HEK293 (cell line): Measurements from ENCODE around the gene TSPAN3.

Source experiments
- CTCF ChIA-PET: fragments of 350-600 bp; formaldehyde crosslinking; extraction: SDS; loops from one replicate; lab custom pipeline; 2021; ENCODE audit warnings: antibody characterized with exemption; lab: Yijun Ruan, JAX
- POLR2A ChIA-PET: fragments of 300-600 bp; formaldehyde crosslinking; extraction: SDS; loops from one replicate; lab custom pipeline; 2020; ENCODE audit warnings: antibody characterized with exemption, inconsistent platforms; lab: Yijun Ruan, JAX
- H3K27ac ChIP-seq: fragments of 200-500 bp; sonication (Bioruptor generic); 2 replicates; pipeline ENCODE4 v1.5.1; 2014; ENCODE audit warnings: low read depth, low read length, control low read depth, inconsistent platforms; ENCODE audit errors: extremely low read depth
- H3K36me3 ChIP-seq, 2 experiments: fragments of 200-500 bp in 1 of 2; sonication (Bioruptor generic) in 1 of 2; 1 replicate in 1 of 2; 2 replicates in 1 of 2; pipeline ENCODE4 v1.5.1; 2014 to 2017; ENCODE audit warnings: inconsistent platforms in 2 of 2, low read length in 2 of 2; ENCODE audit not compliant: control insufficient read depth in 2 of 2, insufficient read depth in 1 of 2
- H3K4me1 ChIP-seq: fragments of 200-500 bp; sonication (Bioruptor generic); 2 replicates; pipeline ENCODE4 v1.5.1; 2014; ENCODE audit warnings: mild to moderate bottlenecking, low read length, inconsistent platforms; ENCODE audit not compliant: control insufficient read depth, insufficient read depth
- H3K4me3 ChIP-seq: 2 replicates; pipeline ENCODE4 v1.5.1; 2011; ENCODE audit warnings: low read depth, mild to moderate bottlenecking, control low read depth, low read length, moderate library complexity
- H3K9me3 ChIP-seq: fragments of 200-500 bp; sonication (Bioruptor generic); 2 replicates; pipeline ENCODE4 v1.5.1; 2014; ENCODE audit warnings: low read depth, low read length, inconsistent platforms; ENCODE audit not compliant: control insufficient read depth, insufficient read depth
- GLI2 ChIP-seq: fragments of 450-650 bp; formaldehyde crosslinking; IDR thresholded peaks from 2 replicates; pipeline ENCODE4; 2017; ENCODE audit warnings: missing biosample characterization, missing genetic modification characterization, low read depth, borderline replicate concordance
- HIC1 ChIP-seq: fragments of 450-650 bp; formaldehyde crosslinking; IDR thresholded peaks from 2 replicates; pipeline ENCODE4 v1.5.1; 2016; ENCODE audit warnings: missing biosample characterization, missing genetic modification characterization
- KLF16 ChIP-seq: fragments of 450-650 bp; formaldehyde crosslinking; IDR thresholded peaks from 2 replicates; pipeline ENCODE4 v1.5.1; 2017; ENCODE audit warnings: missing biosample characterization, missing genetic modification characterization
- KLF7 ChIP-seq: fragments of 450-650 bp; formaldehyde crosslinking; IDR thresholded peaks from 2 replicates; pipeline ENCODE4 v1.5.1; 2016; ENCODE audit warnings: missing biosample characterization, missing genetic modification characterization, borderline replicate concordance
- ZBTB21 ChIP-seq: fragments of 450-650 bp; formaldehyde crosslinking; IDR thresholded peaks from 2 replicates; pipeline ENCODE4 v1.5.1; 2017; ENCODE audit warnings: missing biosample characterization, missing genetic modification characterization
- ZBTB6 ChIP-seq: fragments of 450-650 bp; formaldehyde crosslinking; IDR thresholded peaks from 2 replicates; pipeline ENCODE4 v1.5.1; 2017; ENCODE audit warnings: missing biosample characterization, missing genetic modification characterization
- ZNF10 ChIP-seq: fragments of 450-650 bp; formaldehyde crosslinking; IDR thresholded peaks from 2 replicates; pipeline ENCODE4 v1.5.1; 2017; ENCODE audit warnings: missing biosample characterization, missing genetic modification characterization
- ZNF26 ChIP-seq: fragments of 450-650 bp; formaldehyde crosslinking; IDR thresholded peaks from 2 replicates; pipeline ENCODE4 v1.5.1; 2016; ENCODE audit warnings: missing biosample characterization, missing genetic modification characterization
- ZNF362 ChIP-seq: fragments of 450-650 bp; formaldehyde crosslinking; IDR thresholded peaks from 2 replicates; pipeline ENCODE4 v1.5.1; 2016; ENCODE audit warnings: missing biosample characterization, missing genetic modification characterization
- ZNF558 ChIP-seq: fragments of 450-650 bp; formaldehyde crosslinking; IDR thresholded peaks from 2 replicates; pipeline ENCODE4 v1.5.1; 2016; ENCODE audit warnings: missing biosample characterization, missing genetic modification characterization
- TF ChIP-seq, protein P1 (sequence below): fragments of 450-650 bp; formaldehyde crosslinking; IDR thresholded peaks from 2 replicates; pipeline ENCODE4 v1.5.1; 2016; ENCODE audit warnings: missing biosample characterization, missing genetic modification characterization
- TF ChIP-seq, protein P2 (sequence below): fragments of 450-650 bp; formaldehyde crosslinking; IDR thresholded peaks from 2 replicates; pipeline ENCODE4 v1.5.1; 2016; ENCODE audit warnings: missing biosample characterization, missing genetic modification characterization
- TF ChIP-seq, protein P3 (sequence below): fragments of 450-650 bp; formaldehyde crosslinking; IDR thresholded peaks from 2 replicates; pipeline ENCODE4 v1.5.1; 2017; ENCODE audit warnings: missing biosample characterization, missing genetic modification characterization

Gene TSPAN3

GRCh38 chr15:76996076-76996525 lies 74.8 kb downstream of the TSPAN3 start:
- Histone ChIP-seq H3K36me3 (no peaks in the 10 kb centered on the region), H3K27ac (no peak overlapping the region), H3K9me3 (no peaks in the 10 kb centered on the region), H3K4me3 (no peak overlapping the region), H3K4me1 (no peaks in the 10 kb centered on the region)
- TF ChIP-seq, protein P1, sequence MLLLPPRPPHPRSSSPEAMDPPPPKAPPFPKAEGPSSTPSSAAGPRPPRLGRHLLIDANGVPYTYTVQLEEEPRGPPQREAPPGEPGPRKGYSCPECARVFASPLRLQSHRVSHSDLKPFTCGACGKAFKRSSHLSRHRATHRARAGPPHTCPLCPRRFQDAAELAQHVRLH (tag by site-specific recombination): no peak
- TF ChIP-seq ZNF362 (tag by site-specific recombination) (no peak), ZBTB6 (tag by site-specific recombination) (no peak), ZNF10 (tag by site-specific recombination) (no peak), KLF7 (tag by site-specific recombination) (no peak), KLF16 (tag by site-specific recombination) (no peak), ZBTB21 (tag by site-specific recombination) (no peak), HIC1 (tag by site-specific recombination) (no peak), GLI2 (tag by site-specific recombination) (no peak), ZNF558 (tag by site-specific recombination) (no peak), ZNF26 (no peak)
- TF ChIP-seq, protein P2, sequence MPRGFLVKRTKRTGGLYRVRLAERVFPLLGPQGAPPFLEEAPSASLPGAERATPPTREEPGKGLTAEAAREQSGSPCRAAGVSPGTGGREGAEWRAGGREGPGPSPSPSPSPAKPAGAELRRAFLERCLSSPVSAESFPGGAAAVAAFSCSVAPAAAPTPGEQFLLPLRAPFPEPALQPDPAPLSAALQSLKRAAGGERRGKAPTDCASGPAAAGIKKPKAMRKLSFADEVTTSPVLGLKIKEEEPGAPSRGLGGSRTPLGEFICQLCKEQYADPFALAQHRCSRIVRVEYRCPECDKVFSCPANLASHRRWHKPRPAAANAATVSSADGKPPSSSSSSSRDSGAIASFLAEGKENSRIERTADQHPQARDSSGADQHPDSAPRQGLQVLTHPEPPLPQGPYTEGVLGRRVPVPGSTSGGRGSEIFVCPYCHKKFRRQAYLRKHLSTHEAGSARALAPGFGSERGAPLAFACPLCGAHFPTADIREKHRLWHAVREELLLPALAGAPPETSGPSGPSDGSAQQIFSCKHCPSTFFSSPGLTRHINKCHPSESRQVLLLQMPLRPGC (tag by site-specific recombination): no peak
- TF ChIP-seq, protein P3, sequence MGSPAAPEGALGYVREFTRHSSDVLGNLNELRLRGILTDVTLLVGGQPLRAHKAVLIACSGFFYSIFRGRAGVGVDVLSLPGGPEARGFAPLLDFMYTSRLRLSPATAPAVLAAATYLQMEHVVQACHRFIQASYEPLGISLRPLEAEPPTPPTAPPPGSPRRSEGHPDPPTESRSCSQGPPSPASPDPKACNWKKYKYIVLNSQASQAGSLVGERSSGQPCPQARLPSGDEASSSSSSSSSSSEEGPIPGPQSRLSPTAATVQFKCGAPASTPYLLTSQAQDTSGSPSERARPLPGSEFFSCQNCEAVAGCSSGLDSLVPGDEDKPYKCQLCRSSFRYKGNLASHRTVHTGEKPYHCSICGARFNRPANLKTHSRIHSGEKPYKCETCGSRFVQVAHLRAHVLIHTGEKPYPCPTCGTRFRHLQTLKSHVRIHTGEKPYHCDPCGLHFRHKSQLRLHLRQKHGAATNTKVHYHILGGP (tag by site-specific recombination): no peak
- ChIA-PET CTCF (no interaction called here), POLR2A (interaction anchor here (0.7 kb wide), 1 partner anchor 65 kb away, joined by 3 read pairs; the partner anchor contains the start of gene RCN2)
